GM19468 (cell line): ENCODE data around the gene ZNF552.
"Not testable (repeated sequence)": the region's sequence is repeated elsewhere in the genome, so short reads cannot be mapped to it uniquely, and the experiment has no call there.

Source experiments
- ATAC-seq: cut with Tn5 transposase; IDR thresholded peaks from one replicate; pipeline ENCODE4 v1.9.1; 2021; ENCODE audit warnings: mild to moderate bottlenecking, moderate library complexity, moderate number of reproducible peaks; ENCODE audit not compliant: unreplicated experiment; ENCODE audit errors: extremely low read depth

Gene ZNF552

GRCh38 chr19:57814505-57815246, at the start of gene ZNF552:
ZNF552 (minus strand) TSS chr19:57814913; CDS start chr19:57814743, 170 bp downstream.
- peak; percentile 44 for ATAC-seq

- ATAC-seq: not testable (repeated sequence)
Observed at GRCh38 chr19:57862351-57862750, 47.6 kb upstream of the ZNF552 start.

GRCh38 chr19:57854117-57854516, 39.4 kb upstream of the ZNF552 start:
- not testable (repeated sequence) for ATAC-seq

- ATAC-seq: not testable (repeated sequence)
Observed at GRCh38 chr19:57851812-57852603, 37.3 kb upstream of the ZNF552 start.

- no peak for ATAC-seq
Observed at GRCh38 chr19:57850553-57851017, 35.9 kb upstream of the ZNF552 start.

GRCh38 chr19:57849666-57850473, 35.2 kb upstream of the ZNF552 start, which contains the start of gene ZNF587:
ZNF587 (plus strand) TSS chr19:57849859; CDS start chr19:57850039, 180 bp downstream.
- peak; percentile 91 for ATAC-seq

GRCh38 chr19:57849162-57849665, 34.5 kb upstream of the ZNF552 start:
- ATAC-seq: not testable (repeated sequence)

- ATAC-seq: not testable (repeated sequence)
Observed at GRCh38 chr19:57847164-57847563, 32.5 kb upstream of the ZNF552 start.

GRCh38 chr19:57841122-57841763, 26.5 kb upstream of the ZNF552 start:
- no peak for ATAC-seq

GRCh38 chr19:57838622-57839191, 24.0 kb upstream of the ZNF552 start:
- not testable (repeated sequence) for ATAC-seq

GRCh38 chr19:57836991-57837390, 22.3 kb upstream of the ZNF552 start:
- not testable (repeated sequence) for ATAC-seq

GRCh38 chr19:57830071-57830602, 15.4 kb upstream of the ZNF552 start, which contains the start of gene ZNF587B:
ZNF587B (plus strand) TSS chr19:57830299; CDS start chr19:57830529, 230 bp downstream.
- ATAC-seq: no peak

- no peak for ATAC-seq
Observed at GRCh38 chr19:57829316-57829715, 14.6 kb upstream of the ZNF552 start.

GRCh38 chr19:57825511-57825910, 10.8 kb upstream of the ZNF552 start:
- no peak for ATAC-seq

GRCh38 chr19:57823608-57824007, 8.9 kb upstream of the ZNF552 start:
- ATAC-seq: not testable (repeated sequence)

- ATAC-seq: not testable (repeated sequence)
Observed at GRCh38 chr19:57823155-57823554, 8.4 kb upstream of the ZNF552 start.

- not testable (repeated sequence) for ATAC-seq
Observed at GRCh38 chr19:57821501-57821900, 6.8 kb upstream of the ZNF552 start.

- ATAC-seq: not testable (repeated sequence)
Observed at GRCh38 chr19:57821095-57821494, 6.4 kb upstream of the ZNF552 start.

GRCh38 chr19:57820599-57820998, 5.9 kb upstream of the ZNF552 start:
- no peak for ATAC-seq
